Caco-2 (cell line): ENCODE results near the gene HDAC6. TPM values are rescaled to one million over a fixed set of nuclear protein-coding genes. Genes with fewer than 3 reads are reported as not detected.

ENCODE experiments used
- BruUV-seq: library from RNA; stranded (reverse); fragments of 400-500 nt; replicated peaks from 2 replicates; lab custom pipeline; 2021; lab: Mats Ljungman, UMichigan
- CTCF ChIA-PET: fragments of 300-600 bp; sonication (Branson Sonifier 250); formaldehyde crosslinking; loops from one replicate; lab custom pipeline; 2022; ENCODE audit warnings: antibody characterized with exemption; lab: Charles Lee
- POLR2A ChIA-PET: fragments of 300-600 bp; sonication (Branson Sonifier 250); formaldehyde crosslinking; loops from one replicate; lab custom pipeline; 2022; ENCODE audit warnings: antibody characterized with exemption; lab: Charles Lee
- DNase-seq, 2 experiments: peaks; one replicate each; pipeline versions ENCODE4 v3.0.0 to v3.0.0-alpha.2; 2020 to 2022
- H3K27me3 ChIP-seq: replicated peaks from 2 replicates; pipeline ENCODE4 v1.6.0; 2011; ENCODE audit warnings: low read length; ENCODE audit not compliant: control insufficient read depth, insufficient read depth
- H3K36me3 ChIP-seq: 2 replicates; pipeline ENCODE4 v1.5.1; 2011; ENCODE audit warnings: low read length; ENCODE audit not compliant: control insufficient read depth, insufficient read depth
- H3K4me1 ChIP-seq: fragments of 250-450 bp; sonication (Bioruptor Pico); 2 replicates; pipeline ENCODE4 v1.5.1; 2020; ENCODE audit warnings: mild to moderate bottlenecking
- H3K4me3 ChIP-seq: 2 replicates; pipeline ENCODE4 v1.5.1; 2011; ENCODE audit warnings: low read depth, mild to moderate bottlenecking, control low read depth, low read length
- H3K9me3 ChIP-seq: fragments of 250-450 bp; sonication (Bioruptor Pico); 2 replicates; pipeline ENCODE4 v1.5.1; 2020; ENCODE audit warnings: mild to moderate bottlenecking, moderate library complexity
- H3K27ac Mint-ChIP-seq: one replicate; pipeline ENCODE4 v1.8.0; 2022; ENCODE audit warnings: mixed read lengths; ENCODE audit not compliant: unreplicated experiment
- H3K27me3 Mint-ChIP-seq: one replicate; pipeline ENCODE4 v1.8.0; 2022; ENCODE audit warnings: mixed read lengths; ENCODE audit not compliant: insufficient read depth, unreplicated experiment
- H3K36me3 Mint-ChIP-seq: one replicate; pipeline ENCODE4 v1.8.0; 2022; ENCODE audit warnings: mild to moderate bottlenecking, mixed read lengths; ENCODE audit not compliant: insufficient read depth, unreplicated experiment
- H3K4me1 Mint-ChIP-seq: one replicate; pipeline ENCODE4 v1.8.0; 2022; ENCODE audit warnings: low read depth, mixed read lengths; ENCODE audit not compliant: unreplicated experiment
- H3K4me3 Mint-ChIP-seq: one replicate; pipeline ENCODE4 v1.8.0; 2022; ENCODE audit warnings: mild to moderate bottlenecking, moderate library complexity, mixed read lengths; ENCODE audit not compliant: unreplicated experiment
- H3K9me3 Mint-ChIP-seq: one replicate; pipeline ENCODE4 v1.8.0; 2022; ENCODE audit warnings: mixed read lengths; ENCODE audit not compliant: unreplicated experiment
- CTCF ChIP-seq, 2 experiments: fragments of 200-600 bp in 1 of 2; IDR thresholded peaks; 1 replicate in 1 of 2; 2 replicates in 1 of 2; pipeline versions ENCODE4 v1.5.1 to v1.8.0; 2011 to 2022; ENCODE audit warnings: antibody characterized with exemption in 1 of 2, control low read depth in 1 of 2, inconsistent platforms in 1 of 2, low read depth in 1 of 2, low read length in 1 of 2, mild to moderate bottlenecking in 1 of 2, moderate library complexity in 1 of 2; ENCODE audit not compliant: insufficient read depth in 1 of 2, severe bottlenecking in 1 of 2, unreplicated experiment in 1 of 2
- intact Hi-C: fragments of 100-400 bp; cut with micrococcal nuclease; formaldehyde crosslinking; loops from one replicate; pipeline ENCODE4 v1.10.0; 2022; ENCODE audit not compliant: unreplicated experiment
- total RNA-seq: library from RNA; stranded (reverse); gene quantifications from 2 replicates; pipeline ENCODE4 v1.2.3, GENCODE V29; 2022

HDAC6 gene
- total RNA-seq, 1 experiment from 2014 or later = 110 TPM

GRCh38 chrX:48826876-48827653 is 25.2 kb downstream of the HDAC6 start:
- no peak overlapping the region for H3K27ac Mint-ChIP-seq
- no peaks in the 10 kb centered on the region for H3K9me3 Mint-ChIP-seq

GRCh38 chrX:48827654-48827968 is 25.7 kb downstream of the HDAC6 start:
- peaks cover 5% of the 10 kb centered on the region for H3K36me3 Mint-ChIP-seq
- CTCF ChIA-PET = interaction anchor here (0.6 kb wide), 1 partner anchor 58 kb away, joined by 10 read pairs; no protein-coding TSS in a partner anchor
- no peaks in the 10 kb centered on the region for H3K9me3 Mint-ChIP-seq
- H3K27me3 Mint-ChIP-seq = no peaks in the 10 kb centered on the region
- POLR2A ChIA-PET = interaction anchor here (0.7 kb wide), 1 partner anchor 379 kb away, joined by 5 read pairs; no protein-coding TSS in a partner anchor
- no peak overlapping the region for H3K27ac Mint-ChIP-seq
- H3K4me3 Mint-ChIP-seq = no peak overlapping the region
- no peaks in the 10 kb centered on the region for H3K4me1 Mint-ChIP-seq
- TF ChIP-seq CTCF (IDR thresholded peaks at IDR 0.05; ENCODE audit: insufficient read depth in 1 of 2, low read depth in 1 of 2, low read length in 1 of 2, severe bottlenecking in 1 of 2, unreplicated experiment in 1 of 2) = no peak
- no peaks in the 10 kb centered on the region; the same call in 1 of the 2 replicates for H3K36me3 ChIP-seq
- no peaks in the 10 kb centered on the region for H3K27me3 ChIP-seq
- H3K4me3 ChIP-seq = no peak overlapping the region
- H3K4me1 ChIP-seq = no peaks in the 10 kb centered on the region
- BruUV-seq = no TSS peak
- no peaks in the 10 kb centered on the region for H3K9me3 ChIP-seq
- no peak for DNase-seq
- intact Hi-C loops = no loop called here

More at GRCh38 chrX:48826876-48827653, 25.2 kb downstream of the HDAC6 start:
- TF ChIP-seq CTCF (IDR thresholded peaks at IDR 0.05; ENCODE audit: insufficient read depth in 1 of 2, low read depth in 1 of 2, low read length in 1 of 2, severe bottlenecking in 1 of 2, unreplicated experiment in 1 of 2) = no peak
- Mint-ChIP-seq H3K4me1 (no peaks in the 10 kb centered on the region), H3K27me3 (no peaks in the 10 kb centered on the region), H3K36me3 (peaks cover 5% of the 10 kb centered on the region), H3K4me3 (no peak overlapping the region)
- DNase-seq = no peak
- Histone ChIP-seq H3K27me3 (no peaks in the 10 kb centered on the region), H3K9me3 (no peaks in the 10 kb centered on the region), H3K36me3 (no peaks in the 10 kb centered on the region; the same call in 1 of the 2 replicates), H3K4me3 (no peak overlapping the region), H3K4me1 (no peaks in the 10 kb centered on the region)
- ChIA-PET CTCF (interaction anchor here (0.6 kb wide), 1 partner anchor 58 kb away, joined by 10 read pairs; no protein-coding TSS in a partner anchor), POLR2A (no interaction called here)
- no TSS peak for BruUV-seq
- intact Hi-C loops = no loop called here

GRCh38 chrX:48829016-48829735 is 27.3 kb downstream of the HDAC6 start:
- BruUV-seq = no TSS peak
- ChIA-PET POLR2A (no interaction called here), CTCF (no interaction called here)
- no peaks in the 10 kb centered on the region for H3K27me3 Mint-ChIP-seq
- no peak overlapping the region for H3K4me3 Mint-ChIP-seq
- H3K9me3 Mint-ChIP-seq = no peaks in the 10 kb centered on the region
- H3K9me3 ChIP-seq = no peaks in the 10 kb centered on the region
- no peak overlapping the region for H3K4me3 ChIP-seq
- no peaks in the 10 kb centered on the region for H3K36me3 ChIP-seq
- H3K27me3 ChIP-seq = no peaks in the 10 kb centered on the region
- H3K27ac Mint-ChIP-seq = no peak overlapping the region
- intact Hi-C loops = no loop called here
- DNase-seq = no peak
- no peaks in the 10 kb centered on the region for H3K36me3 Mint-ChIP-seq
- no peaks in the 10 kb centered on the region for H3K4me1 ChIP-seq
- TF ChIP-seq CTCF (IDR thresholded peaks at IDR 0.05; ENCODE audit: insufficient read depth in 1 of 2, low read depth in 1 of 2, low read length in 1 of 2, severe bottlenecking in 1 of 2, unreplicated experiment in 1 of 2) = no peak
- peaks cover 4% of the 10 kb centered on the region for H3K4me1 Mint-ChIP-seq
